HepG2 (cell line): ENCODE data around the gene OLFM2. TPM values are rescaled to one million over a fixed set of nuclear protein-coding genes. Genes with fewer than 3 reads are reported as not detected.

Experiments
- BRCA1 ChIP-seq: sonication (generic); formaldehyde crosslinking; IDR thresholded peaks from 2 replicates; pipeline ENCODE4 v1.4.0; 2020; ENCODE audit warnings: missing genetic modification reagents
- GMEB1 ChIP-seq: sonication (generic); formaldehyde crosslinking; IDR thresholded peaks from 2 replicates; pipeline ENCODE4 v1.5.1; 2020; ENCODE audit warnings: missing genetic modification reagents, mild to moderate bottlenecking, borderline replicate concordance
- JUND ChIP-seq: sonication (generic); formaldehyde crosslinking; IDR thresholded peaks from 2 replicates; pipeline ENCODE4 v1.8.0; 2022; ENCODE audit warnings: mild to moderate bottlenecking, missing genetic modification reagents
- TBL1XR1 ChIP-seq: fragments of 150-350 bp; IDR thresholded peaks from 2 replicates; pipeline ENCODE4 v1.6.1; 2014; ENCODE audit warnings: borderline replicate concordance, low read length; ENCODE audit not compliant: partially characterized antibody
- TGIF2 ChIP-seq: IDR thresholded peaks from 2 replicates; pipeline ENCODE4 v1.6.1; 2016; ENCODE audit warnings: control low read depth, missing compliant biosample characterization
- THAP9 ChIP-seq: sonication (generic); formaldehyde crosslinking; IDR thresholded peaks from 2 replicates; pipeline ENCODE4; 2020; ENCODE audit warnings: missing genetic modification reagents, mild to moderate bottlenecking, borderline replicate concordance
- TRAFD1 ChIP-seq: sonication (generic); formaldehyde crosslinking; IDR thresholded peaks from 2 replicates; pipeline ENCODE4 v1.5.1; 2020; ENCODE audit warnings: missing genetic modification reagents, mild to moderate bottlenecking, borderline replicate concordance
- UBTF ChIP-seq: sonication (generic); formaldehyde crosslinking; IDR thresholded peaks from 2 replicates; pipeline ENCODE4 v1.4.0; 2020; ENCODE audit warnings: mild to moderate bottlenecking, missing genetic modification reagents
- ZNF143 ChIP-seq: sonication (generic); formaldehyde crosslinking; IDR thresholded peaks from 2 replicates; pipeline ENCODE4 v1.4.0; 2020; ENCODE audit warnings: missing genetic modification reagents
- ZNF235 ChIP-seq: sonication (generic); formaldehyde crosslinking; IDR thresholded peaks from 2 replicates; pipeline ENCODE4 v1.8.1; 2023; ENCODE audit warnings: mild to moderate bottlenecking, missing genetic modification reagents, borderline replicate concordance
- ZNF274 ChIP-seq: sonication (generic); formaldehyde crosslinking; IDR thresholded peaks from 2 replicates; pipeline ENCODE4 v1.5.1; 2020; ENCODE audit warnings: mild to moderate bottlenecking, missing genetic modification reagents
- ZNF326 ChIP-seq: sonication (generic); formaldehyde crosslinking; IDR thresholded peaks from 2 replicates; pipeline ENCODE4 v1.4.0; 2020; ENCODE audit warnings: missing genetic modification reagents, borderline replicate concordance
- ZNF350 ChIP-seq: sonication (generic); formaldehyde crosslinking; IDR thresholded peaks from 2 replicates; pipeline ENCODE4 v1.4.0; 2020; ENCODE audit warnings: mild to moderate bottlenecking, low read depth, missing genetic modification reagents, borderline replicate concordance
- ZNF552 ChIP-seq: sonication (generic); formaldehyde crosslinking; IDR thresholded peaks from 2 replicates; pipeline ENCODE4 v1.9.0; 2022; ENCODE audit warnings: missing genetic modification reagents, mild to moderate bottlenecking, borderline replicate concordance
- ZNF839 ChIP-seq: sonication (generic); formaldehyde crosslinking; IDR thresholded peaks from 2 replicates; pipeline ENCODE4 v1.4.0; 2020; ENCODE audit warnings: missing genetic modification reagents, mild to moderate bottlenecking, borderline replicate concordance
- ZSCAN22 ChIP-seq: sonication (generic); formaldehyde crosslinking; IDR thresholded peaks from 2 replicates; pipeline ENCODE4 v1.4.0; 2020; ENCODE audit warnings: mild to moderate bottlenecking, missing genetic modification reagents
- ZSCAN31 ChIP-seq: sonication (generic); formaldehyde crosslinking; IDR thresholded peaks from 2 replicates; pipeline ENCODE4 v1.5.0; 2020; ENCODE audit warnings: low read depth, mild to moderate bottlenecking, missing genetic modification reagents
- polyA plus RNA-seq, 8 experiments: library from polyadenylated mRNA; depleted of rRNA in 3 of 8; stranded (reverse) in 7 of 8; unstranded in 1 of 8; fragments of >200 nt; fragmentation: Illumina TruSeq in 4 of 8; extraction: Trizol in 4 of 8; gene quantifications; 2 replicates each; pipeline versions ENCODE4 v1.2.1 to v1.2.3, GENCODE V29; 2011 to 2016; ENCODE audit warnings: low read depth in 4 of 8, missing spikeins in 1 of 8, mixed read lengths in 1 of 8; ENCODE audit not compliant: insufficient read depth in 1 of 8
- total RNA-seq, 5 experiments: library from RNA; depleted of rRNA; stranded (reverse); fragments of >200 nt; fragmentation: Illumina TruSeq; extraction: Trizol; gene quantifications; 2 replicates each; pipeline ENCODE4 v1.2.3, GENCODE V29; 2016; ENCODE audit warnings: low read depth in 1 of 5

OLFM2 gene
- total and polyA plus RNA-seq, 2 of the 13 experiments (the other 11 are each of a cell fraction or from before 2014, with no cell fraction given), result 0.20 to 0.51 TPM

- TF ChIP-seq ZNF552 (peak; percentile 47; the same call in 1 of the 2 replicates), ZNF350 (CRISPR knock-in tag) (peak; percentile 84; the same call in 1 of the 2 replicates), ZNF235 (CRISPR knock-in tag) (no peak), THAP9 (CRISPR knock-in tag) (peak; percentile 83), ZSCAN22 (CRISPR knock-in tag) (no peak), TRAFD1 (no peak), GMEB1 (CRISPR knock-in tag) (peak; percentile 51; the same call in 1 of the 2 replicates), ZNF839 (CRISPR knock-in tag) (peak; percentile 72; the same call in 1 of the 2 replicates), ZNF143 (peak; percentile 68), ZNF274 (CRISPR knock-in tag) (no peak), BRCA1 (CRISPR knock-in tag) (0 out of 2 replicates have a peak, but pooled peaks have one; percentile 23), TBL1XR1 (peak; percentile 16), UBTF (CRISPR knock-in tag) (no peak; the same call in 1 of the 2 replicates), ZNF326 (no peak), ZSCAN31 (CRISPR knock-in tag) (0 out of 2 replicates have a peak, but pooled peaks have one; percentile 49), JUND (CRISPR knock-in tag) (no peak), TGIF2 (CRISPR knock-in tag) (peak; percentile 52; the same call in 1 of the 2 replicates)
These were observed 108.8 kb downstream of the OLFM2 start, which contains the start of gene UBL5 (continued) for GRCh38 chr19:9827289-9828238.
